HepG2 (cell line): Measurements from ENCODE around the gene BMP8A. TPM values are rescaled to one million over a fixed set of nuclear protein-coding genes. Genes with fewer than 3 reads are reported as not detected.

ENCODE experiments used
- HHEX ChIP-seq: IDR thresholded peaks from 2 replicates; pipeline ENCODE4 v1.6.1; 2016; ENCODE audit warnings: control low read depth
- KAT8 ChIP-seq: IDR thresholded peaks from 2 replicates; pipeline ENCODE4 v1.6.1; 2016; ENCODE audit warnings: missing genetic modification reagents, missing compliant biosample characterization
- ZFP82 ChIP-seq: sonication (generic); formaldehyde crosslinking; IDR thresholded peaks from 2 replicates; pipeline ENCODE4 v1.5.1; 2020; ENCODE audit warnings: mild to moderate bottlenecking, missing genetic modification reagents, borderline replicate concordance
- polyA plus RNA-seq, 8 experiments: library from polyadenylated mRNA; depleted of rRNA in 3 of 8; stranded (reverse) in 7 of 8; unstranded in 1 of 8; fragments of >200 nt; fragmentation: Illumina TruSeq in 4 of 8; extraction: Trizol in 4 of 8; gene quantifications; 2 replicates each; pipeline versions ENCODE4 v1.2.1 to v1.2.3, GENCODE V29; 2011 to 2016; ENCODE audit warnings: low read depth in 4 of 8, missing spikeins in 1 of 8, mixed read lengths in 1 of 8; ENCODE audit not compliant: insufficient read depth in 1 of 8
- total RNA-seq, 5 experiments: library from RNA; depleted of rRNA; stranded (reverse); fragments of >200 nt; fragmentation: Illumina TruSeq; extraction: Trizol; gene quantifications; 2 replicates each; pipeline ENCODE4 v1.2.3, GENCODE V29; 2016; ENCODE audit warnings: low read depth in 1 of 5
- TF ChIP-seq, protein P1 (sequence below): sonication (generic); formaldehyde crosslinking; IDR thresholded peaks from 2 replicates; pipeline ENCODE4; 2020; ENCODE audit warnings: missing genetic modification reagents, mild to moderate bottlenecking, borderline replicate concordance
- TF ChIP-seq, protein P2 (sequence below): sonication (generic); formaldehyde crosslinking; IDR thresholded peaks from 2 replicates; pipeline ENCODE4 v1.5.0; 2020; ENCODE audit warnings: mild to moderate bottlenecking, missing genetic modification reagents
- TF ChIP-seq, protein P3 (sequence below): sonication (generic); formaldehyde crosslinking; IDR thresholded peaks from 2 replicates; pipeline ENCODE4 v1.8.0; 2022; ENCODE audit warnings: missing genetic modification reagents, mild to moderate bottlenecking, inconsistent platforms, borderline replicate concordance
- TF ChIP-seq, protein P4 (sequence below): IDR thresholded peaks from 2 replicates; pipeline ENCODE4 v1.6.1; 2012; ENCODE audit warnings: inconsistent platforms

BMP8A gene
- total and polyA plus RNA-seq, 2 of the 13 experiments (the other 11 are each of a cell fraction or from before 2014, with no cell fraction given): 0.05 TPM; not detected in 1

DNA sequence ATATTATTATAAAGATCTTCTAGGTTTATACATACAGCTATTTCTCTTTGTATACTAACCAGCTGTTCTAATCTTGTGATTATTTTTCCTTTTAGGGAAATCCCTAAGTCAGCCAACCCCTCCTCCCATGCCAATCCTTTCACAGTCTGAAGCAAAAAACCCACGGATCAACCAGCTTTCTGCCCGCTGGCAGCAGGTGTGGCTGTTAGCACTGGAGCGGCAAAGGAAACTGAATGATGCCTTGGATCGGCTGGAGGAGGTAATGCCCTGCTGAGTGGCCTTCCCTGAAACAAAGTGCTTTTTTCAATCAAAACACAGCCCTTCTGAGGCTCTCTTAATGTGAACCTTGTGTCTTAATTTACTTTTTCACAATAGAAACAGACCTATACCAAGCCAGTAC is 32.4 kb upstream of the BMP8A start (continued):
- TF ChIP-seq, protein P1, sequence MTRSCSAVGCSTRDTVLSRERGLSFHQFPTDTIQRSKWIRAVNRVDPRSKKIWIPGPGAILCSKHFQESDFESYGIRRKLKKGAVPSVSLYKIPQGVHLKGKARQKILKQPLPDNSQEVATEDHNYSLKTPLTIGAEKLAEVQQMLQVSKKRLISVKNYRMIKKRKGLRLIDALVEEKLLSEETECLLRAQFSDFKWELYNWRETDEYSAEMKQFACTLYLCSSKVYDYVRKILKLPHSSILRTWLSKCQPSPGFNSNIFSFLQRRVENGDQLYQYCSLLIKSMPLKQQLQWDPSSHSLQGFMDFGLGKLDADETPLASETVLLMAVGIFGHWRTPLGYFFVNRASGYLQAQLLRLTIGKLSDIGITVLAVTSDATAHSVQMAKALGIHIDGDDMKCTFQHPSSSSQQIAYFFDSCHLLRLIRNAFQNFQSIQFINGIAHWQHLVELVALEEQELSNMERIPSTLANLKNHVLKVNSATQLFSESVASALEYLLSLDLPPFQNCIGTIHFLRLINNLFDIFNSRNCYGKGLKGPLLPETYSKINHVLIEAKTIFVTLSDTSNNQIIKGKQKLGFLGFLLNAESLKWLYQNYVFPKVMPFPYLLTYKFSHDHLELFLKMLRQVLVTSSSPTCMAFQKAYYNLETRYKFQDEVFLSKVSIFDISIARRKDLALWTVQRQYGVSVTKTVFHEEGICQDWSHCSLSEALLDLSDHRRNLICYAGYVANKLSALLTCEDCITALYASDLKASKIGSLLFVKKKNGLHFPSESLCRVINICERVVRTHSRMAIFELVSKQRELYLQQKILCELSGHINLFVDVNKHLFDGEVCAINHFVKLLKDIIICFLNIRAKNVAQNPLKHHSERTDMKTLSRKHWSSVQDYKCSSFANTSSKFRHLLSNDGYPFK (CRISPR knock-in tag): no peak
- TF ChIP-seq, protein P2, sequence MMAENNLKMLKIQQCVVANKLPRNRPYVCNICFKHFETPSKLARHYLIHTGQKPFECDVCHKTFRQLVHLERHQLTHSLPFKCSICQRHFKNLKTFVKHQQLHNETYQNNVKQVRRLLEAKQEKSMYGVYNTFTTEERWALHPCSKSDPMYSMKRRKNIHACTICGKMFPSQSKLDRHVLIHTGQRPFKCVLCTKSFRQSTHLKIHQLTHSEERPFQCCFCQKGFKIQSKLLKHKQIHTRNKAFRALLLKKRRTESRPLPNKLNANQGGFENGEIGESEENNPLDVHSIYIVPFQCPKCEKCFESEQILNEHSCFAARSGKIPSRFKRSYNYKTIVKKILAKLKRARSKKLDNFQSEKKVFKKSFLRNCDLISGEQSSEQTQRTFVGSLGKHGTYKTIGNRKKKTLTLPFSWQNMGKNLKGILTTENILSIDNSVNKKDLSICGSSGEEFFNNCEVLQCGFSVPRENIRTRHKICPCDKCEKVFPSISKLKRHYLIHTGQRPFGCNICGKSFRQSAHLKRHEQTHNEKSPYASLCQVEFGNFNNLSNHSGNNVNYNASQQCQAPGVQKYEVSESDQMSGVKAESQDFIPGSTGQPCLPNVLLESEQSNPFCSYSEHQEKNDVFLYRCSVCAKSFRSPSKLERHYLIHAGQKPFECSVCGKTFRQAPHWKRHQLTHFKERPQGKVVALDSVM (CRISPR knock-in tag): no peak
- TF ChIP-seq KAT8 (CRISPR knock-in tag) (no peak), HHEX (CRISPR knock-in tag) (no peak), ZFP82 (CRISPR knock-in tag) (no peak)
- TF ChIP-seq, protein P3, sequence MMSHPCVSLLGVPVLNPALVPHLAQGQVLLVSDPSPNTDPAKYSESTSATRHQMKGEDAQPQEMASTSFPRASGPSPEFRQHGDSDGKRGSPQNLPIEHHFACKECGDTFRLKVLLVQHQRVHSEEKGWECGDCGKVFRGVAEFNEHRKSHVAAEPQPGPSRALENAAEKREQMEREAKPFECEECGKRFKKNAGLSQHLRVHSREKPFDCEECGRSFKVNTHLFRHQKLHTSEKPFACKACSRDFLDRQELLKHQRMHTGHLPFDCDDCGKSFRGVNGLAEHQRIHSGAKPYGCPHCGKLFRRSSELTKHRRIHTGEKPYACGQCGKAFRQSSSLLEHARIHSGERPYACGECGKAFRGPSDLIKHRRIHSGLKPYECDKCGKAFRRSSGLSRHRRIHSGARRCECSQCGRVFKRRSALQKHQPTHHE: no peak
- TF ChIP-seq, protein P4, sequence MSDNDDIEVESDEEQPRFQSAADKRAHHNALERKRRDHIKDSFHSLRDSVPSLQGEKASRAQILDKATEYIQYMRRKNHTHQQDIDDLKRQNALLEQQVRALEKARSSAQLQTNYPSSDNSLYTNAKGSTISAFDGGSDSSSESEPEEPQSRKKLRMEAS: no peak
